Smooth muscle cell (in vitro differentiated cells): ENCODE measurements around the gene SDF4. TPM values are rescaled to one million over a fixed set of nuclear protein-coding genes. Genes with fewer than 3 reads are reported as not detected.

Source experiments
- DNase-seq: peaks from one replicate; lab custom pipeline; 2025; ENCODE audit not compliant: unreplicated experiment; lab: John Stamatoyannopoulos, UW
- H2AFZ ChIP-seq: fragments of 200-600 bp; sonication (generic); 2 replicates; pipeline ENCODE4 v1.6.0; 2016; ENCODE audit warnings: antibody characterized with exemption, low read depth, mild to moderate bottlenecking
- H3F3A ChIP-seq: fragments of 200-600 bp; sonication (generic); 2 replicates; pipeline ENCODE4 v1.6.0; 2017; ENCODE audit warnings: antibody characterized with exemption, low read depth
- H3K27ac ChIP-seq: fragments of 200-600 bp; sonication (generic); 2 replicates; pipeline ENCODE4 v1.5.1; 2016; ENCODE audit warnings: low read depth, mild to moderate bottlenecking
- H3K27me3 ChIP-seq: fragments of 200-600 bp; sonication (generic); 2 replicates; pipeline ENCODE4 v1.6.1; 2016; ENCODE audit warnings: low read depth, mild to moderate bottlenecking
- H3K36me3 ChIP-seq: fragments of 200-600 bp; sonication (generic); 2 replicates; pipeline ENCODE4 v1.5.1; 2016; ENCODE audit warnings: low read depth
- H3K4me1 ChIP-seq: fragments of 200-600 bp; sonication (generic); 2 replicates; pipeline ENCODE4 v1.5.1; 2016; ENCODE audit warnings: low read depth
- H3K4me2 ChIP-seq: fragments of 200-600 bp; sonication (generic); 2 replicates; pipeline ENCODE4 v1.6.0; 2016; ENCODE audit warnings: mild to moderate bottlenecking
- H3K4me3 ChIP-seq: fragments of 200-600 bp; sonication (generic); 2 replicates; pipeline ENCODE4 v1.5.1; 2016; ENCODE audit warnings: mild to moderate bottlenecking
- H3K79me2 ChIP-seq: fragments of 200-600 bp; sonication (generic); 2 replicates; pipeline ENCODE4 v1.6.0; 2016; ENCODE audit warnings: low read depth, mild to moderate bottlenecking
- H3K9ac ChIP-seq: fragments of 200-600 bp; sonication (generic); 2 replicates; pipeline ENCODE4 v1.6.0; 2016; ENCODE audit warnings: low read depth
- H3K9me3 ChIP-seq: fragments of 200-600 bp; sonication (generic); replicated peaks from 2 replicates; pipeline ENCODE4 v1.5.1; 2016; ENCODE audit warnings: low read depth
- H4K20me1 ChIP-seq: fragments of 200-600 bp; sonication (generic); 2 replicates; pipeline ENCODE4 v1.6.0; 2016; ENCODE audit warnings: low read depth
- WGBS: methylation state at CpG from one replicate; pipeline ENCODE4 v1.1.7; 2016; ENCODE audit warnings: low lambda C conversion rate; 5-methylcytosine and 5-hydroxymethylcytosine counted together
- polyA plus RNA-seq: library from polyadenylated mRNA; unstranded; fragments of >200 nt; fragmentation: Nextera tagmentation; extraction: Ambion mirVana; gene quantifications from 2 replicates; pipeline ENCODE4 v1.2.1, GENCODE V29; 2016
- total RNA-seq: library from RNA; depleted of rRNA; stranded (reverse); fragments of >200 nt; gene quantifications from 2 replicates; pipeline ENCODE4 v1.2.3, GENCODE V29; 2014
- TF ChIP-seq, protein P1 (sequence below): fragments of 200-600 bp; sonication (generic); IDR thresholded peaks from 2 replicates; pipeline ENCODE4 v1.5.1; 2017; ENCODE audit warnings: borderline replicate concordance, mild to moderate bottlenecking, antibody characterized with exemption; ENCODE audit not compliant: insufficient read depth, poor library complexity, severe bottlenecking

SDF4 gene
- total and polyA plus RNA-seq, 2 experiments from 2014 or later = 94.9 to 263 TPM

DNA sequence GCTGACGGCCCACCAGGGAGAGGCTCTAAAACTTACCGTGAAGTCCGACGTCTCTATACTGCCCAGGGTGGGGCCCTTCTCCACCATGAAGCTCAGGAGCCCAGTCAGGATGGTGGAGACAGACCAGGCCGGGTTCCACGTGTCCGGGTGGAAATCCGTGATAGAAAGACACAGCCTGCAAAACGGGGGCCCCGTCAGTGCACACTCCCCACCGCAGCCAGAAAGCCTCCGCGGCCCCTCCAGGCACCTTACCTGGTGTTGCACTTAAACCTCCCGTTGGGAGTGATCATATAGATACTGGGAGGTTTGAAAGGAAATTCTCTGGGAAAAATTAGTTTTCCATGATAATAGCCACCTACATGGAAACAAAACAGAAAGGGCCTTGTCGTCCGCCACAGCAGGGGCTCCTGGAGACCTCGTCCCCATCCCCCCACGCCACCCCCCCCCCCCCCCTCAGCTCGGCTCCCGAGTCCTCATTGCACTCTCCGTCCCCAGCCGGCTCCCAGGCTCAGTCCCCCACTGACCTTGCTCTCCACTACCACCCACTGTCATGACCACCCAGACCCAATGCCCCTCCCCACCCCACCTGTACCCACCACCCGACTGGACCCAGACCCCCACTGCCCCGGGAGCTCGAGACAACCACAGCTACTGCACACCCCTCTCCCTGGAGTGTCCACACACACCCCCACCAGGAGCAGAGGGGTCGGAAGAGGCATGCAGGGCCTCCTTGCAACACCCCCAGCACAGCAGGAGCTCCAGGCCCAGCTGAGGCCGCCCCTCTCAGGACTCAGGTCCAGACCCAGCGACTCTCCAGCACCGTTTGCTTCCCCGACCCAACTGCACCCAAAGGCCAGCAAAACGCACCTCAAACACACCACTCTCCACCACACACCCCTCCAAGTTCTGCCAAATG, 25.4 kb upstream of the SDF4 start:
- Histone ChIP-seq H3K36me3 (no peaks in the 10 kb centered on the region), H3K4me1 (no peaks in the 10 kb centered on the region)
- 98% methylated on average over 23 of the region's 31 CpGs for WGBS

DNA sequence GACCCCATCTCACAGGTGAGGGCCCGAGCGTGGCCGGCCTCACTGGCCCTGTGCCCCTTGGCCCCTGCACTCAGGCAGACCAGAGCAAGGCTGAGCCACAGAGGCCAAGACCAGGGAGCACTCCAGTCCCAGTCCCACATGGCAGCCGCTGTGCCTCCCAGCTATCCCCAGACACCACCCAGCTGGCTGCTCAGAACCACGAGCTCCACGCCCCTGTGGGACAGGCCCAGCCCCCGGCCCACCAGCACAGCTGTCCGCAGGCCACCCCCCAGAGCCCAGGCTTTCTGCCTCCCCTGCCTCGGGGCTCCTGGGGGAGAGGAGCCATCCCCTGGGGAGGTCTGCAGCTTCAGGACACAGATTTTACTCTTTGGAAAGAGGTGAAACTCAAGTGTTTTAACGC, 23.8 kb upstream of the SDF4 start:
- TF ChIP-seq, protein P1, sequence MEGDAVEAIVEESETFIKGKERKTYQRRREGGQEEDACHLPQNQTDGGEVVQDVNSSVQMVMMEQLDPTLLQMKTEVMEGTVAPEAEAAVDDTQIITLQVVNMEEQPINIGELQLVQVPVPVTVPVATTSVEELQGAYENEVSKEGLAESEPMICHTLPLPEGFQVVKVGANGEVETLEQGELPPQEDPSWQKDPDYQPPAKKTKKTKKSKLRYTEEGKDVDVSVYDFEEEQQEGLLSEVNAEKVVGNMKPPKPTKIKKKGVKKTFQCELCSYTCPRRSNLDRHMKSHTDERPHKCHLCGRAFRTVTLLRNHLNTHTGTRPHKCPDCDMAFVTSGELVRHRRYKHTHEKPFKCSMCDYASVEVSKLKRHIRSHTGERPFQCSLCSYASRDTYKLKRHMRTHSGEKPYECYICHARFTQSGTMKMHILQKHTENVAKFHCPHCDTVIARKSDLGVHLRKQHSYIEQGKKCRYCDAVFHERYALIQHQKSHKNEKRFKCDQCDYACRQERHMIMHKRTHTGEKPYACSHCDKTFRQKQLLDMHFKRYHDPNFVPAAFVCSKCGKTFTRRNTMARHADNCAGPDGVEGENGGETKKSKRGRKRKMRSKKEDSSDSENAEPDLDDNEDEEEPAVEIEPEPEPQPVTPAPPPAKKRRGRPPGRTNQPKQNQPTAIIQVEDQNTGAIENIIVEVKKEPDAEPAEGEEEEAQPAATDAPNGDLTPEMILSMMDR = no peak
- Histone ChIP-seq H3K4me2 (no peak overlapping the region), H3F3A (no peaks in the 10 kb centered on the region), H3K36me3 (no peaks in the 10 kb centered on the region), H3K27me3 (no peaks in the 10 kb centered on the region), H3K79me2 (peaks cover 1% of the 10 kb centered on the region), H4K20me1 (peaks cover 62% of the 10 kb centered on the region), H2AFZ (no peak overlapping the region), H3K9ac (no peak overlapping the region), H3K4me1 (no peaks in the 10 kb centered on the region), H3K9me3 (no peaks in the 10 kb centered on the region), H3K4me3 (no peak overlapping the region), H3K27ac (no peak overlapping the region)
- 90% methylated on average over 10 of the region's 10 CpGs for WGBS
- no peak for DNase-seq

More for the DNA sequence above, 25.4 kb upstream of the SDF4 start:
- Histone ChIP-seq H4K20me1 (peaks cover 73% of the 10 kb centered on the region), H3K9ac (no peak overlapping the region), H3K27me3 (no peaks in the 10 kb centered on the region), H2AFZ (no peak overlapping the region), H3F3A (no peaks in the 10 kb centered on the region), H3K4me3 (no peak overlapping the region), H3K9me3 (no peaks in the 10 kb centered on the region), H3K4me2 (no peak overlapping the region), H3K27ac (no peak overlapping the region), H3K79me2 (peaks cover 10% of the 10 kb centered on the region)
- TF ChIP-seq, protein P1 = no peak
- no peak for DNase-seq

DNA sequence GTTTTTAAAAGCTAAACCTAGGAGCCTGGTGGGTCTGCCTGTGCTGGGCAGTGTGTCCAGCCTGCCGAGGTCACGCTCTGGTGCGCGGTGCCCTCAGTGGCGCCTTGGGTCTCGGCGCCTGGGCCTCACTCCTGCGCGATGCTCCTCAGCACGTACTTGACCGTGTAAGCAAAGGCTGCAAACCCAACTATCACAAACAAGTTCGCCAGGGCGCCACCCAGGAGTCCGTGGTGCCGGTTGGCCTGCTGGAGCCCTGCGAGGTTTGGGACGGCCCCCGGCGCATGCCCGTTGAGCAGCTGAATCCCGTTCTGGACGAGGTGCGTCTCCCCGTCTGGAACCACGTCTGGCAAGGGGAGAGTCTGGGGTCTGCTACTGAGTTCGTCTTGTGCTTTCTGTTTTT, 23.3 kb upstream of the SDF4 start:
- no peaks in the 10 kb centered on the region for H3K36me3 ChIP-seq
- H3K4me1 ChIP-seq = no peaks in the 10 kb centered on the region
- H3K9me3 ChIP-seq = no peaks in the 10 kb centered on the region
- no peak overlapping the region for H3K27ac ChIP-seq
- H3F3A ChIP-seq = no peaks in the 10 kb centered on the region
- no peak overlapping the region for H3K4me2 ChIP-seq
- peaks cover 61% of the 10 kb centered on the region for H4K20me1 ChIP-seq
- no peak overlapping the region for H3K4me3 ChIP-seq
- H3K27me3 ChIP-seq = no peaks in the 10 kb centered on the region
- TF ChIP-seq, protein P1 = no peak
- no peak for DNase-seq
- H3K9ac ChIP-seq = no peak overlapping the region
- no peak overlapping the region for H2AFZ ChIP-seq
- H3K79me2 ChIP-seq = no peaks in the 10 kb centered on the region
- 98% methylated on average over 26 of the region's 26 CpGs for WGBS

DNA sequence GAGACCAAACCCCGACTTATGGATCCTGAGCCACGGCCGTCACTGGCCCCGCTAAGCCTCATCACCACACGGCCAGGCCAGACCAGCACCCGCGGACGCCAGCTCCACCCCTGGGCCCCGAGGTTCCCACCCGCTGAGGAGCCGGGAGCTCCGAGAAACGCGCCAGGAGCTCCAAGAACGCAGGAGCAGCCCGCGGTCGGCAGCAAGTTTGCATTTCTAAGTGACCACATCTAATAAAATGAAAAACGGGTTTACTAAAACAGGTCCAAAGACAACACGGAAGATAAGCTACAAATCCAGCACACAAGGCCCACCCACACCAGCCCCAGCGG, 22.8 kb upstream of the SDF4 start:
- Histone ChIP-seq H3K36me3 (no peaks in the 10 kb centered on the region), H4K20me1 (peaks cover 56% of the 10 kb centered on the region)
- 95% methylated on average over 21 of the region's 21 CpGs for WGBS

More for the DNA sequence above, 22.8 kb upstream of the SDF4 start:
- no peak overlapping the region for H3K9ac ChIP-seq
- H3K4me2 ChIP-seq = no peak overlapping the region
- TF ChIP-seq, protein P1 = no peak
- H3F3A ChIP-seq = no peaks in the 10 kb centered on the region
- no peaks in the 10 kb centered on the region for H3K9me3 ChIP-seq
- H3K4me1 ChIP-seq = no peaks in the 10 kb centered on the region
- H3K79me2 ChIP-seq = no peaks in the 10 kb centered on the region
- no peak overlapping the region for H2AFZ ChIP-seq
- no peaks in the 10 kb centered on the region for H3K27me3 ChIP-seq
- H3K4me3 ChIP-seq = no peak overlapping the region
- DNase-seq = no peak
- no peak overlapping the region for H3K27ac ChIP-seq
